OCI-M2 (cell line): ENCODE measurements around the gene ARMC9.

Experiments
- DNase-seq: peaks from one replicate; lab custom pipeline; 2025; ENCODE audit not compliant: unreplicated experiment; lab: John Stamatoyannopoulos, UW

Gene ARMC9

GRCh38 chr2:231305221-231305620 is 106.8 kb downstream of the ARMC9 start:
- DNase-seq = no peak

- DNase-seq = no peak
These were observed 108.5 kb downstream of the ARMC9 start for GRCh38 chr2:231306791-231307393.

- DNase-seq = no peak
These were observed 109.8 kb downstream of the ARMC9 start for GRCh38 chr2:231308219-231308618.

DNA sequence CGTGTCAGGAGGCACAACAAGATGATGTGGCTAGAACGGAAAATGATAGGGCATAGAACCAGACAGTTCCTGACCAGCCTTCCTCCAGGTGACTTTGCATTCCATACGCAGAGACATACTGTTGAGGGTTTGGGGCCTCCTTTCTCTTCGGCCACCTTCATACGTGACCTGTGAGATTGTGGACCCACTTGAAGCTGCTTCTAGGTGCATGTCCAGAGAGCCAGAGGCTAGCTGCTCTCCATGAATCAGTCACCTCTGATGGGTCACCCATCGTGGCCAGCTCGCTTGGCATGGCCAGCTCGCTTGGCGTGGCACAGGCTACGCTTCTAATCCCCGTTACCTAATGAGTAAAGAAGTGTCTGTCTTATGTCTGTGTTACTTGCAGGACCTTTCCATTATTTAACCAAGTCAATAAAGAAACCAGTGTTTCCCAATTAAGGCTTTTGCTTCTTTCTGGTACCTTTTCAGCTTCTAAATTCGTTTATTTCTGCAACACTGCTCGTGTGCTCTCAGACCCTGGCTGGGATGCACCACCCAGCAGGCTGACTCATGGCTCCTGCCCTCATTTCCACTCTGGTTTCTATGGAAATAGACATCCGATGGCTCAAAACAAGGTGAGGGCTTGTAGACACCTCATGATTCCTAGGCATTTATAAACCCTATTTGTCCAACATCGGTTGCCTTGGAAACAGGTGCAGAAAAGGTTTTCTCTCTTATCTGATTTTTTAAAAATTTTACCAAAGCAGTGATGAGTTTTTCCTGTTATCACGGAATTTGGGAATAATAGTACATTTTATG is 110.4 kb downstream of the ARMC9 start:
- DNase-seq = no peak

DNA sequence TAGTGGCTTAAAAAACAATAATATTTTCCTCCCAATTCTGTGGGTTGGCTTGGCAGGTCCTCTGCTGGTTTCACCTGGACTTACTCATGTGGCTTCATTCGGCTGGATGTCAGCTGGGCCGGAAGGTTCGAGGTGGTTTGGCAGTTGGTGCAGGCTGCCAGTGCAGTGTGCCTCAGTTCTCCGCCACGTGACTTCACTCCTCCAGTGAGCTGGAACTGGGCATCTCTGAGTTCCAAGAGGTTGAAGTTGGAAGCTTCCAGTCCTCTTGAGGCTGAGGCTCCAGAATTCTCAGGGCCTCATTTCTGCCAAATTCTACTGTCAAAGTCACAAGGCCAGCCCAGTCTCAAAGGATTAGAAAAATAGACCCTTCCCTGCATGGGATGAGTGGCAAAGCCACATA is 113.6 kb downstream of the ARMC9 start:
- no peak for DNase-seq

DNA sequence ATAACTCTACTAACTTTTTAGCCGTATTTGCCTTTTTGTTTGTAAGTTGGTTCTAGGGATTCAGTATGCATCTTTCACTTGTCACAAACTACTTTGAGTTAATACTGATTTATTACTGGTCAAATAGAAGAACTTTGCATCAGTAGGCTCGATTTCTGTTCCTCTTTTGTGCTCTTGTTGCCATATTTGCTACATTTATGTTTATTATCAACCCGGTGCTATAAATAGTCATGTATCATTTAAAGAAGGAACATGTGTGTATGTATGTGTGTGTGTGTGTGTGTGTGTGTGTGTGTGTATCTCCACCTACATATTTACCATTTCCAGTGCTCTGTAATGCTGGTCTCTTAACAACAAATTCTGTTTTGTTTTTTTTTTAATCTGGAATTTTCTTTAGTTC is 117.5 kb downstream of the ARMC9 start:
- DNase-seq = no peak

GRCh38 chr2:231317579-231317978 is 119.1 kb downstream of the ARMC9 start:
- DNase-seq = no peak

GRCh38 chr2:231318436-231318835 is 120.0 kb downstream of the ARMC9 start:
- DNase-seq = no peak

DNA sequence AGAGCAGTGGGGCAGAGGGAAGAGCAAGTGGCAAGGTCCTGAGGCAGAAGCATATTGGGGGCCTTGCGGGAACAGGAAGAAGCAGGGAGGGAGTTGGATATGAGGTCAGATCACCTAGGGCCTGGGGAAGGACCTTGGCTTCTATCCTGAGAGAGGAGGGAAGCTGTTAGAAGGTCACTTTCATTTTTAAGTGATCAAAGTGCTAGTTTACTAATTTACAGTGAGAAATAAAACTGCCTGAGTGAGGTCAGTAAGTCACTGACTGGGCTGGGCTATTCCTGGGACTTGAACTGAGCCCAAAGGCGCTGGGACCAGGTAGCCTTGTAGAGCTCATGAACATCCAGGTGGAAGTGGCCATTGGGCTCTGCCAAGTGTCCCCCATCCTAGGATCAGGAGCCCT is 120.5 kb downstream of the ARMC9 start:
- no peak for DNase-seq

- no peak for DNase-seq
These were observed 121.4 kb downstream of the ARMC9 start for GRCh38 chr2:231319867-231320266.

- DNase-seq = no peak
These were observed 122.6 kb downstream of the ARMC9 start for GRCh38 chr2:231321021-231321420.

DNA sequence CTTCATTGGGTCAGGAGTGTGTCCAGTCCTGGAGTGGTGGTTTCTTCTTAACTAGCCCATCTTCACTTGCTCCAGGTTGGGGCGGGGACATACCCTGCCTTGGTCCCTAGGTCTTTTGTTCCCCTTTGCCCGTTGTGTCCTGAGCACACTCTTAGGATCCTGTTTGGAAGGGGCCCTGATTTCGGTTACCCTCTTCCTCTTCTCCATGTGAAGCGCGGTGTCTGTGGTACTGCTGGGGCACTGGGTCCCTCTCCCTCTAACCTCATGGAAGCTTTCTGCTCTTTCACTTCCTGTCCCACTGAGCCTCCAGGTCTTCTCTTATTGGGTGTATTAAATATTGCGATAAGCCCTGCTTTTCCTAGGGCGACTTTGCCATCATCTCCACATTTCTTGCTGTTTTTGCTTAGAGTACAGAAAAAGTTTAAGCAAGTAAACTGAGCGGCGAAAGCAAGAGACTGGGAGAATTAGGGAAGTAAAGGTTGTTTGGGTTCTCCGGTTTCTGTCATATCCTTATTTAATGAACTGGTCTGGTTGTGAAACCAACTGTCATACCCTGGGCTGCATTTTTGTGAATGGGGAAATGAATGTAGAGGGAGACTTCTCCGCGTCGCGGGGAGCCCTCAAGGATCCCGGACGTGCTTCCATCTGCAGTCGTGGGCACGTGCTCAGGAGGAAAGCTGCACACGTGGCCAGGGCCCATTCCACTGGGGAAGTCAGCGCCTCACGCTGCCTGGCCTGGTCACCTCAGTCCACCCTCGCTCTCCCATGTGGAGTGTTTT is 123.3 kb downstream of the ARMC9 start:
- DNase-seq = no peak

GRCh38 chr2:231323316-231323715 is 124.9 kb downstream of the ARMC9 start:
- no peak for DNase-seq

GRCh38 chr2:231325826-231326225 is 127.4 kb downstream of the ARMC9 start:
- no peak for DNase-seq

GRCh38 chr2:231326404-231326803 is 128.0 kb downstream of the ARMC9 start:
- DNase-seq = no peak

GRCh38 chr2:231330311-231330710 is 131.9 kb downstream of the ARMC9 start:
- no peak for DNase-seq

GRCh38 chr2:231331533-231331932 is 133.1 kb downstream of the ARMC9 start:
- no peak for DNase-seq

- no peak for DNase-seq
These were observed 134.0 kb downstream of the ARMC9 start for GRCh38 chr2:231332388-231332787.

- no peak for DNase-seq
These were observed 134.6 kb downstream of the ARMC9 start for GRCh38 chr2:231332872-231333500.

DNA sequence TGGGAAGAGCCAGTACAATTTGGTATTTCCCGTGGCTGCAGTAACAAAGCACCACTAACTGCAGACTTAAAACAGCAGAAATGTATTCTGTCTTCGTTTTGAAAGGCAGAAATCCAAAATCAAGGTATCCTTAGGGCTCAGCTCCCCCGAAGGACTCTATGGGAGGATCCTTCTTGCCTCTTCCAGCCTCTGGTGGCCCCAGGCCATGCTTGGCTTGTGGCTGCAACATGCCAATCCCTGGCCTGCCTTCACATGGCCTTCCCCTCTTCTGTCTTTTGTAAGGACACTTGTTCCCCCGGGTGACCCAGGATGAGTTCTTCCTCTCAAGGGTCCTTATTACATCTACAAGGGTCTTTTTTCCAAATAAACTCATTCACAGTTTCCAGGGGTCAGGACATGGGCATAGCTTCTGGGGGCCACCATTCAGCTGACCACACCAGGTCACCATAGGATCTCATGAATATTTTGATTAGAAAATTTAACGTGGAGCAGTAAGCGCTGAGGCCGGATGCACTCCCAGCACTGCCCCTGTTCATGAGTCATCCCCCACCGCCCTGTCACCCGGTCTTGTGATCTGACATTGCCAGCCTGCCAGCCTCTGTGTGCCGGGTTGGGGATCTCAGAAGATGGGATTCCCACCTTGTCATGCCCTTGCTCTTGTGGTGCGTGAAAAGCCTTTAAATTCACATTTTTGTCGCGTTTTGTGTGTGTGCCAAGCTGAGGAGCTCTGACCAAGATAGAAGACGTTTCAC is 135.9 kb downstream of the ARMC9 start:
- no peak for DNase-seq

GRCh38 chr2:231334981-231335380 is 136.6 kb downstream of the ARMC9 start:
- DNase-seq = no peak
